ENCODE measurements around the gene DPY30.

Gene DPY30

GRCh38 chr2:32010280-32010669 is 29.3 kb downstream of the DPY30 start:
- peak in 15 of 56 donors; percentile 18 to 76 (median 61) for DNase-seq

GRCh38 chr2:32009516-32010256 is 29.9 kb downstream of the DPY30 start:
- peak in 33 of 56 donors; percentile 1 to 50 (median 29) for DNase-seq

- DNase-seq, result peak in 14 of 56 donors; percentile 5 to 41 (median 34)
Observed at GRCh38 chr2:32008805-32009515, 30.6 kb downstream of the DPY30 start.

GRCh38 chr2:32007121-32007391 is 32.5 kb downstream of the DPY30 start:
- no peak for DNase-seq

GRCh38 chr2:32005371-32005976 is 34.1 kb downstream of the DPY30 start:
- no peak for DNase-seq

- DNase-seq, result no peak
Observed at GRCh38 chr2:32003791-32004190, 35.8 kb downstream of the DPY30 start.

GRCh38 chr2:32002406-32002805 is 37.2 kb downstream of the DPY30 start:
- no peak for DNase-seq

GRCh38 chr2:31999438-31999837 is 40.2 kb downstream of the DPY30 start:
- no peak for DNase-seq

GRCh38 chr2:31998731-31999383 is 40.7 kb downstream of the DPY30 start:
- no peak for DNase-seq

GRCh38 chr2:31997653-31998052 is 42.0 kb downstream of the DPY30 start:
- no peak for DNase-seq

- DNase-seq, result no peak
Observed at GRCh38 chr2:31996571-31997150, 42.9 kb downstream of the DPY30 start.

GRCh38 chr2:31992934-31993333 is 46.7 kb downstream of the DPY30 start:
- DNase-seq, result no peak

GRCh38 chr2:31992025-31992579 is 47.5 kb downstream of the DPY30 start:
- DNase-seq, result no peak

- no peak for DNase-seq
Observed at GRCh38 chr2:31989946-31990345, 49.7 kb downstream of the DPY30 start.

GRCh38 chr2:31987454-31988220 is 52.0 kb downstream of the DPY30 start:
- no peak for DNase-seq

- DNase-seq, result no peak
Observed at GRCh38 chr2:31986906-31987305, 52.7 kb downstream of the DPY30 start.

- DNase-seq, result no peak
Observed at GRCh38 chr2:31983762-31984467, 55.7 kb downstream of the DPY30 start.

GRCh38 chr2:31980674-31981356 is 58.8 kb downstream of the DPY30 start:
- DNase-seq, result peak in 2 of 56 donors; percentile 6 to 8

GRCh38 chr2:31979956-31980355 is 59.6 kb downstream of the DPY30 start:
- no peak for DNase-seq
